GM18951 (cell line): ENCODE measurements around the gene ZFAND5.

ENCODE experiments used
- POLR2A ChIP-seq: IDR thresholded peaks from 4 replicates; pipeline ENCODE4 v1.6.1; 2011; ENCODE audit warnings: mild to moderate bottlenecking; ENCODE audit not compliant: insufficient read length, insufficient read depth; ENCODE audit errors: extremely low read depth
- in situ Hi-C: fragments of 300-500 bp; cut with MboI; formaldehyde crosslinking; loops from one replicate; pipeline ENCODE4 v1.12.0; 2022; ENCODE audit warnings: low sequenced_read_pairs, mixed read lengths, inconsistent platforms; ENCODE audit not compliant: unreplicated experiment

The ZFAND5 gene

GRCh38 chr9:72356041-72356582, 8.9 kb downstream of the ZFAND5 start:
- TF ChIP-seq POLR2A, result no peak
- in situ Hi-C loops, result no loop called here

- TF ChIP-seq POLR2A, result no peak
- in situ Hi-C loops, result no loop called here
Observed at GRCh38 chr9:72355153-72355552, 9.9 kb downstream of the ZFAND5 start.

- no peak for TF ChIP-seq POLR2A
- in situ Hi-C loops, result no loop called here
Observed at GRCh38 chr9:72354704-72355103, 10.3 kb downstream of the ZFAND5 start.

GRCh38 chr9:72353455-72354116, 11.4 kb downstream of the ZFAND5 start:
- no peak for TF ChIP-seq POLR2A
- in situ Hi-C loops, result no loop called here

GRCh38 chr9:72352911-72353388, 12.1 kb downstream of the ZFAND5 start:
- TF ChIP-seq POLR2A, result no peak
- in situ Hi-C loops, result no loop called here

GRCh38 chr9:72351538-72352453, 13.2 kb downstream of the ZFAND5 start:
- TF ChIP-seq POLR2A, result no peak
- in situ Hi-C loops, result no loop called here

GRCh38 chr9:72349911-72350310, 15.1 kb downstream of the ZFAND5 start:
- in situ Hi-C loops, result no loop called here
- TF ChIP-seq POLR2A, result no peak

GRCh38 chr9:72349240-72349639, 15.8 kb downstream of the ZFAND5 start:
- in situ Hi-C loops, result no loop called here
- no peak for TF ChIP-seq POLR2A

GRCh38 chr9:72346333-72346732, 18.7 kb downstream of the ZFAND5 start:
- TF ChIP-seq POLR2A, result no peak
- in situ Hi-C loops, result no loop called here

- in situ Hi-C loops, result no loop called here
- no peak for TF ChIP-seq POLR2A
Observed at GRCh38 chr9:72338631-72339030, 26.4 kb downstream of the ZFAND5 start.

- no peak for TF ChIP-seq POLR2A
- in situ Hi-C loops, result no loop called here
Observed at GRCh38 chr9:72337286-72337685, 27.7 kb downstream of the ZFAND5 start.

- TF ChIP-seq POLR2A, result no peak
- in situ Hi-C loops, result no loop called here
Observed at GRCh38 chr9:72334658-72335337, 30.2 kb downstream of the ZFAND5 start.

GRCh38 chr9:72333709-72334108, 31.3 kb downstream of the ZFAND5 start:
- in situ Hi-C loops, result no loop called here
- TF ChIP-seq POLR2A, result no peak
